Ammon's horn (tissue), 1 donor: ENCODE data around the gene NEO1.
"Not testable (repeated sequence)": the region's sequence is repeated elsewhere in the genome, so short reads cannot be mapped to it uniquely, and the experiment has no call there.

ENCODE experiments used
- DNase-seq: peaks from one replicate; pipeline ENCODE4 v3.0.0-alpha.2; 2016; ENCODE audit warnings: low spot score

The NEO1 gene

GRCh38 chr15:73264881-73265280 is 212.6 kb downstream of the NEO1 start:
- no peak for DNase-seq

DNA sequence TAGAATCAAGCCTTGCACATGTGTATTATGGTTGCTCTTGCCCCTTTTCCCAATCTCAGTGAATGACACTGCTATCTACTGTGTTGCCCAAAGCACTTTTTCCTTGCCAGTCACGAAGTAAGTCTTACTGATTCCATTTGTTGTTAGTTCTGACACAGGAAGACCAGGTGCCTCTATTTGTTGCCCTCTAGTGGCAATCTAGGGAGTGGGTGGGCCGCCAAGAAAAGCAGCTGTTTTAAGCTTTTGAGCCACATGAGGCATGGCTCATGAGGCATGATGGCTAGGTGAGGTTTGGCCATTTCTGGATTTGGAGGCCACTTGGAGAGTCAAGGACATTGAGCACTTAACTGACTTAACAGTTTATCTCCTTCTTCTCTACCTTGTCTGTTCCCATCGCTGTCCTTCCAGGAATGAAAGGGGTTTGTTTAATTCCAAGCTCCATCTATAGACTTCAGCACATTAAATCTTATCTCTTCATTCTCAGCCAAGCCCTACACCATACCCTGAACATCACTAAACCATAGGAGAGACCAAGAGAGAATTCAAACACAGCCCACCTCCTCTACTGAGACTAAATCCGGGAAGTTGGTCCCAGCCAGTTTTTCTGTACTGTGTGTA is 213.4 kb downstream of the NEO1 start:
- DNase-seq = peak; percentile 15

- DNase-seq = no peak
Measured at GRCh38 chr15:73268457-73268856, 216.2 kb downstream of the NEO1 start.

GRCh38 chr15:73270366-73271097 is 218.3 kb downstream of the NEO1 start:
- no peak for DNase-seq

DNA sequence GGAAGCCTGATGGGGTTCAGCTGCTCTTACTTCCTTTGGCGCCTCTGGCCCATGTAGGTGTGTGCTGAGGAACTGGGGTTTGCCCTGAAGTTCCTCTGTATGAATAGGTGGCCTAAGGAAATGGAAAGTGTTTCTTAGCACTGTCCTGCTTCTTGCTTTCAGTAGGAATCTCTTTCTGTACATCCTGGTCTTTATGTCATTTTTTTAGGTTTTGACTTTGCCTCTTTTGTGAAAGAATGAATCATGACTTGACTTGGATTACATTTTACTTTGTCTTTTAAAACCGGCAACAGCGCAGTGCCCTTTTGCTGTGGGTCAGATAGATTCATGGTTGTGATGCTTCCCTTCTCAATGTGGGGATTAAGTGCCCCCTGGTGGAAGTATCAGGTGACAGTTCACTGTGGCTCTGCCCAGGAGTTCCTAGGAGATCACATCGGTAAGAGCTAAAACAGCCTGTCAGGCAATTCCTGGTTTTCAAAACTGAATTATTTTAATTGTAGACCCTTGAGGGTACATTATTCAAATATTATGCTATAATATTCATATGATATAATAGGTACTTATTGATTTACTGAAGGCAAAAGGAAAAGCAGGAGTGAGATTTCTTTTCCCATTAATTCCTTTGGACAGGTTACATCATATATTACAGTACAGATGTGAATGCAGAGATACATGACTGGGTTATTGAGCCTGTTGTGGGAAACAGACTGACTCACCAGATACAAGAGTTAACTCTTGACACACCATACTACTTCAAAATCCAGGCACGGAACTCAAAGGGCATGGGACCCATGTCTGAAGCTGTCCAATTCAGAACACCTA is 221.1 kb downstream of the NEO1 start:
- DNase-seq = peak; percentile 80

GRCh38 chr15:73275862-73276261 is 223.6 kb downstream of the NEO1 start:
- DNase-seq = no peak

GRCh38 chr15:73282567-73283365 is 230.5 kb downstream of the NEO1 start:
- no peak for DNase-seq

DNA sequence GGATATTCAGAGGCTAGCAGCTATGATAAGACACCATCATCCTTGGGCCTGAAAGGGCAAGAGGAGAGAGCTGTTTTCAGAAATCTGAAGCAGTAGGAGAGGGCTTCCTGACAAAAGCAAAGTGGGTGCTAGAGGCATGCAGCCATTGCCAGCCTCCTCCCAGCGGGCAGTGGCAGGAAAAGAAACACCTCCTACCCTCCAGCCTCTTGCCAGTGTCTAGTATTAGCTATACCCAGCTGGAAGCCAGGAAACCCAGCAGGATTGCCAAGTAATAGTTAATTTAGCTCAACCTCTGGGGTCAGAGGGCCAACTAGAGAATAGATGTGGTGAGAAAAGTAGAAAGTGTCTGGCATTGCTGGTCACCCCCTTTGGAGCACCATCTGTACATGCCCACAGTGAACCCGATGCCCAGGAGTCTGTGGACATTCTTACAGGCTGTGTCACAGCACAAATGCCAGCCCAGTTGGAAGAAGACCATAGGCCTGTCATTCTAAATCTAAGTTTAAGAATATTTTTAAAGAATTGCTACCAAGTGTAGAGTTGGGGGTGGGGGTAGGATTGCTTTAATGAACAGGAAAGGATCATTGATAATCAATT is 231.2 kb downstream of the NEO1 start:
- DNase-seq = no peak

- DNase-seq = no peak
Measured at GRCh38 chr15:73284090-73284716, 231.9 kb downstream of the NEO1 start.

GRCh38 chr15:73286311-73286710 is 234.0 kb downstream of the NEO1 start:
- DNase-seq = no peak

DNA sequence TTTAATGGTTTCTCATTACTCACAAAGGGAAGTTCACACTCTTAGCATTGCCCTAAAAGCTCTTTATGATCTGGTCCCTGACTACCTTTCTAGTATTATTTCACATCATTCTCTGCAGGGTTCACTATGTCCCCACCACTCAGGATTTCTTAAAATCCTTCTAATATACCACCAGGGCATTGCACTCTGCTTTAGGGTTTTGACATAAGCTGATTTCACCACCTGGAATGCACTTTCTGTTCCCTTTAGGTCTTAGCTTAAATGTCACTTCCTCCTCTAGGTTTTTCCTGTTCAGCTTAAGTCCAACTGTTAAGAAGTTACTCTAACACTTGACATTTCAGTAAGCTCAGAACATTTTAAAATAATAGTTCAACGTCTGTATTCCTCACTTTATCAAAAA is 234.8 kb downstream of the NEO1 start:
- no peak for DNase-seq

DNA sequence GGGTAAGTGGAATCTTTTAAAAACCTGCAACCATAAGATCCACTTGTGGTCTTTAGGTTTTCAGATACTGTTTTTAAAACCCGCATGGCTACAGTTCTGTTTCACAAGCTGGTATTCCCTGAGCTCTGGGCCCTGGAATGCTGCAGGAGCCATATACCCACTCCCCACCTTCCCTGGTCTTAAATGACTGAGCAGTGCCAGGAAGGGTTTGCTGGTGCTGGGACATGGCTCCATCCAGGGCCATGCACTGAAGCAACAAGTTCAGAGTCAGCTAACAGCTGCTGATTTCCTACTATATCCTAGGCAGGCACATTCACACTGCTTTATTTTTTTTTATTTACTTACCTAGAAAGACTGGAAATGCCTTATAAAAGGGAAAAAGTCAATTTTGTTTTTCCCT is 239.2 kb downstream of the NEO1 start:
- no peak for DNase-seq

- no peak for DNase-seq
Measured at GRCh38 chr15:73293773-73294172, 241.5 kb downstream of the NEO1 start.

DNA sequence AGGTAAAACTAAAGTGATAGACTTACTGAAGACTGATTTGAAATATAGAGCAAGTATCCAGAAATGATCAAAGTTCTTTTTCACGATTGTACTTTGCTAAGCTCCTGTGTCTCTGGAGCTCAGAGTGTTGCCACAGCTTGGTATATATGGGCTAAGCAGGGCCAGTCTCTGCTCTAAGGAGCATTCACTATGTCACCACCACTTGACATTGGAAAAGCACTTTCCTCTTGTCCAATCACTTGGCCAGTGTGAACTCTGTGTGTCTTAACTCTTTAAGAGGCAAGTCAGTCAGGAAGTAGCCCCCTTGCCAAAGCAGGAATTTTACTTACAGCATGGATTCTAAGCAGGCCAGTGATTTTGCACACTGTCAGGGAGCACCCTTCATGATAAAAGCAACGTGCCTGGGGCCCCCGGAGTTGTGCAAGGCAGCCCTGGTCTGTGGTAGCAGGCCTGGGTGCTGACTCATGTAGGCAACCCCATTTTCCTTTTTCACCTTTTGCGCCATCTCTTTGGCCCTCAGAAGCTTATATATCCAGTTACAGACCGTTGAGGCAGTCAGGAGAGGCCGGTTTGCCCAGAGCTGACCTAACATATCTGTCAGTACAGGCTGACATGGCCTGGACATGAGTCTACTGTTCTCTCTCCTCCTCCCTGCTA is 243.5 kb downstream of the NEO1 start:
- DNase-seq = no peak

- no peak for DNase-seq
Measured at GRCh38 chr15:73296609-73297353, 244.5 kb downstream of the NEO1 start.

GRCh38 chr15:73298522-73299245 is 246.4 kb downstream of the NEO1 start:
- no peak for DNase-seq

DNA sequence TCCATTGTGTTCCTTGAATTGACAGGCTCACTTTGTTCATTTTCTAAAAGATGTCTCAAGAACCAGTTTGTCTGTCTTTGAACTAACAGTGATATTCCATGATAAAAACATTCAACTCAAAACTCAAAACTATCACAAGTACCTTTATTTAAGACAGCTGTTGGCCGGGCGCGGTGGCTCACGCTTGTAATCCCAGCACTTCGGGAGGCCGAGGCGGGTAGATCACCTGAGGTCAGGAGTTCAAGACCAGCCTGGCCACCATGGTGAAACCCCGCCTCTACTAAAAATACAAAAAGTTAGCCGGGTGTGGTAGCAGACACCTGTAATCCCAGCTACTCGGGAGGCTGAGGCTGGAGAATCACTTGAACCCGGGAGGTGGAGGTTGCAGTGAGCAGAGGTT is 248.0 kb downstream of the NEO1 start:
- not testable (repeated sequence) for DNase-seq

GRCh38 chr15:73303636-73304035 is 251.4 kb downstream of the NEO1 start:
- DNase-seq = no peak
